Measurements from ENCODE around the gene SLC6A20. TPM values are rescaled to one million over a fixed set of nuclear protein-coding genes. Genes with fewer than 3 reads are reported as not detected.

Gene SLC6A20
- total RNA-seq, 1 experiment from 2014 or later, result 0.89 TPM

DNA sequence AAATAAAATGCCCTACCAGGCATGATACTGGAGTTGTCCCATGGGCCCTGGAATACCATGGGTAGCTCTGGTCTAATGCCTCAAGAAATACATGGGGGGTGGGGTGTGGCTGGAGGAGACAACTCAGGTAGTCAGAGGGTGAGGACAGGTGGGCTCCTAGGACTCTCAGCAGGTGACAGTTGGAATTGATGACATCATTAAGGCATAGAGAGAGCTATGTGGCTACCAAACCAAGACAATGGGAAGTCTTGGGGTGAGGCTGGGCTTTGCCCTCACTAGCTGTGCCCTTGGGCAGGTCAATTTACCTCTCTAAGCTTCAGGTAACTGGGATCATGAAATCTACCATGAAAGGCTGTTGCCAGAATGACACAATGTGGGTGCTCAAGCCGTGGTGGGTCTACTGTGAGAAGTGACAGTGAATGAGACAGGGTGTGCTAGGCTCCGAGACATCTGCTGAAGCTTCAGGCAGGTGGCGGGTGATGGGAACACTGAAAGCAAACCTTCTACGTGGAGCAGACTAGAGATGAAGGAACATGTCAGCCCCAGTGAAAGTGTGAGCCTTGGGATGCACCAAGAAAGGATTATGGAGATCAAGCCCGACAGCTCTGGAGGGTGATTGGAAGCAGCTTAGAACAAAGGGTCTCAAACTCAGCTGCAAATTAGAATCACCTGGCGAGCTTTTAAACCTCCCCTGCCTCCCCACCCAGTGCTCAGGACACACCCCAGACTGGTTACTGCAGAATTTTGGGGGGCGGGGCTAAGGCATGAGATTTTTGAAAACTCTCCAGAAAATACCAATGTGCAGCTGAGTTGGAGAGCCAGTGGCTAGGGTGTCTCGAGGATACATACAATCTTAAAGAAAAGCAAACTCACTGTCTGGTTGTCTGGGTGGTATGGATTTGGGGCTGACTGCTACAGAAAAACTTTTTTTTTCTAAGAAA is 21.5 kb downstream of the SLC6A20 start (continued):
- TF ChIP-seq, protein P1, sequence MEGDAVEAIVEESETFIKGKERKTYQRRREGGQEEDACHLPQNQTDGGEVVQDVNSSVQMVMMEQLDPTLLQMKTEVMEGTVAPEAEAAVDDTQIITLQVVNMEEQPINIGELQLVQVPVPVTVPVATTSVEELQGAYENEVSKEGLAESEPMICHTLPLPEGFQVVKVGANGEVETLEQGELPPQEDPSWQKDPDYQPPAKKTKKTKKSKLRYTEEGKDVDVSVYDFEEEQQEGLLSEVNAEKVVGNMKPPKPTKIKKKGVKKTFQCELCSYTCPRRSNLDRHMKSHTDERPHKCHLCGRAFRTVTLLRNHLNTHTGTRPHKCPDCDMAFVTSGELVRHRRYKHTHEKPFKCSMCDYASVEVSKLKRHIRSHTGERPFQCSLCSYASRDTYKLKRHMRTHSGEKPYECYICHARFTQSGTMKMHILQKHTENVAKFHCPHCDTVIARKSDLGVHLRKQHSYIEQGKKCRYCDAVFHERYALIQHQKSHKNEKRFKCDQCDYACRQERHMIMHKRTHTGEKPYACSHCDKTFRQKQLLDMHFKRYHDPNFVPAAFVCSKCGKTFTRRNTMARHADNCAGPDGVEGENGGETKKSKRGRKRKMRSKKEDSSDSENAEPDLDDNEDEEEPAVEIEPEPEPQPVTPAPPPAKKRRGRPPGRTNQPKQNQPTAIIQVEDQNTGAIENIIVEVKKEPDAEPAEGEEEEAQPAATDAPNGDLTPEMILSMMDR (IDR thresholded peaks at IDR 0.05 in 2 of 3, conservative IDR thresholded peaks at IDR 0.05 in 1 of 3; ENCODE audit: borderline replicate concordance in 1 of 3, insufficient read depth in 1 of 3, low read depth in 2 of 3, low read length in 2 of 3), result no peak
- no peak for TF ChIP-seq ELF1 (IDR thresholded peaks at IDR 0.05; ENCODE audit: borderline replicate concordance, low read depth)
- TF ChIP-seq, protein P2, sequence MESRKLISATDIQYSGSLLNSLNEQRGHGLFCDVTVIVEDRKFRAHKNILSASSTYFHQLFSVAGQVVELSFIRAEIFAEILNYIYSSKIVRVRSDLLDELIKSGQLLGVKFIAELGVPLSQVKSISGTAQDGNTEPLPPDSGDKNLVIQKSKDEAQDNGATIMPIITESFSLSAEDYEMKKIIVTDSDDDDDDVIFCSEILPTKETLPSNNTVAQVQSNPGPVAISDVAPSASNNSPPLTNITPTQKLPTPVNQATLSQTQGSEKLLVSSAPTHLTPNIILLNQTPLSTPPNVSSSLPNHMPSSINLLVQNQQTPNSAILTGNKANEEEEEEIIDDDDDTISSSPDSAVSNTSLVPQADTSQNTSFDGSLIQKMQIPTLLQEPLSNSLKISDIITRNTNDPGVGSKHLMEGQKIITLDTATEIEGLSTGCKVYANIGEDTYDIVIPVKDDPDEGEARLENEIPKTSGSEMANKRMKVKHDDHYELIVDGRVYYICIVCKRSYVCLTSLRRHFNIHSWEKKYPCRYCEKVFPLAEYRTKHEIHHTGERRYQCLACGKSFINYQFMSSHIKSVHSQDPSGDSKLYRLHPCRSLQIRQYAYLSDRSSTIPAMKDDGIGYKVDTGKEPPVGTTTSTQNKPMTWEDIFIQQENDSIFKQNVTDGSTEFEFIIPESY (IDR thresholded peaks at IDR 0.05; ENCODE audit: extremely low read depth, insufficient replicate concordance, low read length), result no peak

DNA sequence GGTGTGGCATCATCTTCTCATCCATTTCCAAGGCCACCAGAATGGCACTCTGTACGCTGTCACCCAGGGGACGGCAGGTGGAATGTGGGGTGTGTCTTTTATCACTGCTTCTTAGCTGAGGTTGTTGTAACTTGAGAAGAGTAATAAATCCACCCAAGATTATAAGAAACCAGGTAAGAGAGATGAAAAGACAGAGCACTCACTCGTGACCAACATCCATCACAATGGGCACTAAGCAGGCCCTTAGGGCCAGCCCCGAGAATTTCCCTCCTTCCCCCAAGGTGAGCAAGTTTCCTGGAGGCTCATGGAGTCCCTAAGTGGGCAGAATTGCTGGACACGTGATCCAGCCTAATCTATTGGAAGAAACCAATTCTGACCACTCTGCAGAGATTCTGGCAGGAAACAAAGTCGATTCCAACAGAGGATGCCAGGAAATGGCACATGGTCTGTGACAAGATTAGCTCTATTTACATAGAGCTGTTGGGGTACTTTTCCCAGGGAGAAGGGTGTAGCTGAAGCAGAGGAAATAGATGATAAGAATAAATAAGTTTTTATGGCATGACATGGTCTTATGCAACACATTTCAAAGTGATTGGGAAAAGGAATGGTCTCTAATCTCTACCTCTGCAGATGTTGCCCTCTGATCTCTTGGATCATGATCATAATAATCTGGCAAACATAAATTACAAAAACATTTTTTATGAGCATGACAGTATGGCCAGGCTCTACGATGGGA is 22.5 kb downstream of the SLC6A20 start:
- H3K4me1 ChIP-seq (ENCODE audit: control insufficient read depth in 1 of 2, insufficient read depth in 2 of 2, low read length in 2 of 2), result peaks cover 9 to 10% of the 10 kb centered on the region in 2 experiments; a peak in 3 of 4 replicates
- RAD21 ChIA-PET (ENCODE audit: low non-redundant PET in 1 of 2, low total read pairs in 2 of 2, uncharacterized antibody in 2 of 2, unreplicated experiment in 2 of 2), result no interaction called here
- H3K4me2 ChIP-seq (ENCODE audit: low read length), result no peak overlapping the region
- H3K9ac ChIP-seq (ENCODE audit: low read length), result no peak overlapping the region
- TF ChIP-seq CEBPB (IDR thresholded peaks at IDR 0.05; ENCODE audit: low read depth), result no peak
- no peak for TF ChIP-seq EZH2phosphoT487 (IDR thresholded peaks at IDR 0.05; ENCODE audit: borderline replicate concordance)
- no peak overlapping the region for H3K27ac ChIP-seq (ENCODE audit: low read depth, low read length)
- no peaks in the 10 kb centered on the region for H3K79me2 ChIP-seq (ENCODE audit: insufficient read depth, low read length)
- H3K9me2 ChIP-seq (ENCODE audit: insufficient read depth), result no peaks in the 10 kb centered on the region
- ATAC-seq (0 out of 2 replicates have a peak, but pooled peaks have one; percentile 25), DNase-seq (ENCODE audit: low read depth, low spot score) (no peak)
- POLR2A ChIA-PET, result no interaction called here
- CTCF ChIA-PET, result interaction anchor here (1.3 kb wide), 1 partner anchor 165 kb away, joined by 3 read pairs; no protein-coding TSS in a partner anchor
- no peaks in the 10 kb centered on the region for H3K27me3 ChIP-seq (ENCODE audit: insufficient read depth, low read length)
- H4K20me1 ChIP-seq (ENCODE audit: insufficient read depth), result no peaks in the 10 kb centered on the region
- H2AFZ ChIP-seq (ENCODE audit: low read depth, low read length, poor library complexity, severe bottlenecking), result no peak overlapping the region
- no TSS peak for BruUV-seq (replicated peaks)
- H3K9me3 ChIP-seq (ENCODE audit: control insufficient read depth in 1 of 2, insufficient read depth in 1 of 2, low read depth in 1 of 2, low read length in 2 of 2), result no peaks in the 10 kb centered on the region
- intact Hi-C loops (cut with micrococcal nuclease), result no loop called here
- no peaks in the 10 kb centered on the region for H3K36me3 ChIP-seq (ENCODE audit: control insufficient read depth in 1 of 2, insufficient read depth in 2 of 2, low read length in 2 of 2)
- H3K4me3 ChIP-seq (replicated peaks in 1 of 2; ENCODE audit: low read depth in 1 of 2, low read length in 2 of 2), result no peak overlapping the region
